OCI-LY1 (cell line): ENCODE data around the gene HS3ST4.

ENCODE experiments used
- EZH2 ChIP-seq: fragments of 200-600 bp; sonication (generic), shearing (Covaris generic); IDR thresholded peaks from 2 replicates; pipeline ENCODE4 v1.8.0; 2017; ENCODE audit warnings: borderline replicate concordance, mixed run types, mild to moderate bottlenecking, antibody characterized with exemption, low read length, moderate library complexity, mixed read lengths
- TF ChIP-seq, protein P1 (sequence below): fragments of 200-600 bp; sonication (generic), shearing (Covaris generic); IDR thresholded peaks from 2 replicates; pipeline ENCODE4 v1.5.1; 2017; ENCODE audit warnings: mild to moderate bottlenecking, antibody characterized with exemption, low read length, moderate library complexity, mixed read lengths

DNA sequence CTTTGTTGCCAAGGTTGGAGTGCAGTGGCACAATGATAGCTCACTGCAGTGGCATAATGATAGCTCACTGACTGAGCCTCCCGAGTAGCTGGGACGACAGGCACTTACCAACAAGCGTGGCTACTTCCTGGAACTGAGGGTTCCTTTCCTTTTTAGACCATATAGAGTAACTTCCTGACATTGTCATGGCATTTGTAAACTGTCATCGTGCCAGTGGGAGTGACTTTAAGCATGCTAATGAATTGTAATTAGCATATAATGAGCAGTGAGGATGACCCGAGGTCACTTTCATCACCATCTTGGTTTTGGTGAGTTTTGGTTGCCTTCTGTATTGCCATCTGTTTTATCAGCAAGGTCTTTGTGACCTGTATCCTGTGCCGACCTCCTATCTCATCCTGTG lies 162.4 kb downstream of the HS3ST4 start:
- TF ChIP-seq, protein P1, sequence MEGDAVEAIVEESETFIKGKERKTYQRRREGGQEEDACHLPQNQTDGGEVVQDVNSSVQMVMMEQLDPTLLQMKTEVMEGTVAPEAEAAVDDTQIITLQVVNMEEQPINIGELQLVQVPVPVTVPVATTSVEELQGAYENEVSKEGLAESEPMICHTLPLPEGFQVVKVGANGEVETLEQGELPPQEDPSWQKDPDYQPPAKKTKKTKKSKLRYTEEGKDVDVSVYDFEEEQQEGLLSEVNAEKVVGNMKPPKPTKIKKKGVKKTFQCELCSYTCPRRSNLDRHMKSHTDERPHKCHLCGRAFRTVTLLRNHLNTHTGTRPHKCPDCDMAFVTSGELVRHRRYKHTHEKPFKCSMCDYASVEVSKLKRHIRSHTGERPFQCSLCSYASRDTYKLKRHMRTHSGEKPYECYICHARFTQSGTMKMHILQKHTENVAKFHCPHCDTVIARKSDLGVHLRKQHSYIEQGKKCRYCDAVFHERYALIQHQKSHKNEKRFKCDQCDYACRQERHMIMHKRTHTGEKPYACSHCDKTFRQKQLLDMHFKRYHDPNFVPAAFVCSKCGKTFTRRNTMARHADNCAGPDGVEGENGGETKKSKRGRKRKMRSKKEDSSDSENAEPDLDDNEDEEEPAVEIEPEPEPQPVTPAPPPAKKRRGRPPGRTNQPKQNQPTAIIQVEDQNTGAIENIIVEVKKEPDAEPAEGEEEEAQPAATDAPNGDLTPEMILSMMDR, result no peak
- no peak for TF ChIP-seq EZH2
